Amygdala (tissue), 56 donors: Measurements from ENCODE around the gene S100A1.

ENCODE experiments used
- DNase-seq, 56 donors: peaks; one replicate each; lab custom pipeline; 2025; lab: John Stamatoyannopoulos, UW

S100A1 gene

GRCh38 chr1:153678519-153679336, 50.5 kb downstream of the S100A1 start, which contains the start of gene NPR1:
Gene NPR1, plus strand, starts transcription at chr1:153678688. Its CDS starts 421 bp downstream, at chr1:153679109.
- no peak for DNase-seq

DNA sequence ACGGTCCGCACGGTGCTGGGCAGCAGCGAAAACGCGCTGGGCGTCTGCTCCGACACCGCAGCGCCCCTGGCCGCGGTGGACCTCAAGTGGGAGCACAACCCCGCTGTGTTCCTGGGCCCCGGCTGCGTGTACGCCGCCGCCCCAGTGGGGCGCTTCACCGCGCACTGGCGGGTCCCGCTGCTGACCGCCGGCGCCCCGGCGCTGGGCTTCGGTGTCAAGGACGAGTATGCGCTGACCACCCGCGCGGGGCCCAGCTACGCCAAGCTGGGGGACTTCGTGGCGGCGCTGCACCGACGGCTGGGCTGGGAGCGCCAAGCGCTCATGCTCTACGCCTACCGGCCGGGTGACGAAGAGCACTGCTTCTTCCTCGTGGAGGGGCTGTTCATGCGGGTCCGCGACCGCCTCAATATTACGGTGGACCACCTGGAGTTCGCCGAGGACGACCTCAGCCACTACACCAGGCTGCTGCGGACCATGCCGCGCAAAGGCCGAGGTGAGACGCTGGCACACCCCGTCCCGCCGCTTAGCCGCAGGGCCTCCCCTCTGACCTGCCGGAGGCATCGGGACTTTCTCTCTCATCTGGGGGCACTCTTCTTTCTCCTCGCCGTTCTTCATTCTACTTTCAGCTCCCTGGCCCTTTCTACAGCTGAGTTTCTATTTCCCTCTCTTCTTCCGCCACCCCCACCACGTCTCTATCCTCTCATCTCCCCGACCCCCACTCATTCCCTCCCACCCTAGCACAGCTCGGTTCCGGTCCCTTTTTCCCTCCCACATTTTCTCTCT, 51.3 kb downstream of the S100A1 start:
- no peak for DNase-seq

DNA sequence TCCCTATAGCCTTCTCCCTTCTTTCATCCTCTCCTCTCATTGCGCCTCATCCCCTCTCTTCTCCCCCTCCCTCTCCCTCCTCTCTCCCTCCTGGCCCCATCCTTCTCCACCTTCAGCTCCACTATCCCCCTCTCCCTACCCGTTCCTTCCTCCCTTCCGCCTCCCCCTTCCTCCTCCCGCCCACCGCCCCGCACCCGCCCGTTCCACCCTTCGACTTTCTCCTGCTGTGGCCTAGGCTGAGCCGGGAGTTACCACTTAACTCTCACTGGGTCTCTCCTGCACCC, 51.8 kb downstream of the S100A1 start:
- DNase-seq: no peak
